HCT116 (cell line): Measurements from ENCODE around the gene TNNC2. TPM values are rescaled to one million over a fixed set of nuclear protein-coding genes. Genes with fewer than 3 reads are reported as not detected.
A peak's percentile ranks its signal among the peaks of the same experiment; 100 is the strongest.

Experiments used
- ATAC-seq: fragments of 200-7000 bp; cut with Tn5 transposase; 2 replicates; pipeline ENCODE4 v1.9.1; 2020; ENCODE audit warnings: mild to moderate bottlenecking, moderate library complexity
- BruUV-seq: library from RNA; stranded (reverse); fragments of 400-500 nt; replicated peaks from 2 replicates; lab custom pipeline; 2021; lab: Mats Ljungman, UMichigan
- CTCF ChIA-PET: fragments of 300-600 bp; sonication (Branson Sonifier 250); formaldehyde crosslinking; loops from one replicate; lab custom pipeline; 2021; ENCODE audit warnings: antibody characterized with exemption; lab: Charles Lee
- POLR2A ChIA-PET: fragments of 300-600, 350-600 bp; sonication (Branson Sonifier 250); formaldehyde crosslinking; loops from one replicate; lab custom pipeline; 2021; ENCODE audit warnings: antibody characterized with exemption; lab: Charles Lee
- RAD21 ChIA-PET, 2 experiments: fragments of 300-600 bp; sonication (Branson Sonifier 250); formaldehyde crosslinking; loops; one replicate each; lab custom pipeline; 2023; ENCODE audit warnings: low total read pairs in 2 of 2; ENCODE audit not compliant: uncharacterized antibody in 2 of 2, unreplicated experiment in 2 of 2, low non-redundant PET in 1 of 2; lab: Charles Lee
- DNase-seq: peaks from one replicate; pipeline ENCODE4 v3.0.0-alpha.2; 2010; ENCODE audit warnings: low read depth, low spot score
- H2AFZ ChIP-seq: fragments of 200-600 bp; shearing (Covaris generic), sonication (generic); 2 replicates; pipeline ENCODE4 v1.6.1; 2017; ENCODE audit warnings: low read depth, mixed run types, mixed read lengths, antibody characterized with exemption, low read length; ENCODE audit not compliant: poor library complexity, severe bottlenecking
- H3K27ac ChIP-seq: 2 replicates; pipeline ENCODE4 v1.5.1; 2012; ENCODE audit warnings: low read depth, low read length
- H3K27me3 ChIP-seq: fragments of 200-600 bp; sonication (generic); 2 replicates; pipeline ENCODE4 v1.6.1; 2016; ENCODE audit warnings: mixed run types, low read length, mixed read lengths; ENCODE audit not compliant: insufficient read depth
- H3K36me3 ChIP-seq, 2 experiments: fragments of 200-500 bp in 1 of 2; fragments of 200-600 bp in 1 of 2; sonication (Bioruptor generic) in 1 of 2; sonication (generic) in 1 of 2; 2 replicates each; pipeline versions ENCODE4 v1.5.1 to v1.6.1; 2014 to 2016; ENCODE audit warnings: low read length in 2 of 2, inconsistent platforms in 1 of 2, mixed read lengths in 1 of 2, mixed run types in 1 of 2; ENCODE audit not compliant: insufficient read depth in 2 of 2, control insufficient read depth in 1 of 2
- H3K4me1 ChIP-seq, 2 experiments: fragments of 200-600 bp in 1 of 2; sonication (generic) in 1 of 2; 2 replicates each; pipeline versions ENCODE4 v1.5.1 to v1.6.1; 2012 to 2017; ENCODE audit warnings: low read length in 2 of 2, inconsistent platforms in 1 of 2, mild to moderate bottlenecking in 1 of 2, mixed read lengths in 1 of 2, mixed run types in 1 of 2, moderate library complexity in 1 of 2; ENCODE audit not compliant: insufficient read depth in 2 of 2, control insufficient read depth in 1 of 2
- H3K4me2 ChIP-seq: fragments of 200-600 bp; sonication (generic); 2 replicates; pipeline ENCODE4 v1.6.1; 2017; ENCODE audit warnings: mixed run types, low read length, mixed read lengths
- H3K4me3 ChIP-seq, 2 experiments: fragments of 200-600 bp in 1 of 2; sonication (generic) in 1 of 2; replicated peaks in 1 of 2; 2 replicates each; pipeline ENCODE4 v1.5.1; 2011 to 2016; ENCODE audit warnings: low read length in 2 of 2, control low read depth in 1 of 2, low read depth in 1 of 2, mild to moderate bottlenecking in 1 of 2, mixed read lengths in 1 of 2, mixed run types in 1 of 2
- H3K79me2 ChIP-seq: fragments of 200-600 bp; sonication (generic); 2 replicates; pipeline ENCODE4 v1.6.1; 2017; ENCODE audit warnings: mild to moderate bottlenecking, mixed run types, low read length, moderate library complexity, mixed read lengths; ENCODE audit not compliant: insufficient read depth
- H3K9ac ChIP-seq: fragments of 200-600 bp; sonication (generic); 2 replicates; pipeline ENCODE4 v1.6.1; 2016; ENCODE audit warnings: low read length, mixed read lengths
- H3K9me2 ChIP-seq: fragments of 200-600 bp; sonication (generic), shearing (Covaris generic); 2 replicates; pipeline ENCODE4 v1.6.1; 2017; ENCODE audit warnings: mixed run types, mild to moderate bottlenecking, moderate library complexity; ENCODE audit not compliant: insufficient read depth
- H3K9me3 ChIP-seq, 2 experiments: fragments of 200-500 bp in 1 of 2; fragments of 200-600 bp in 1 of 2; sonication (Bioruptor generic) in 1 of 2; sonication (generic) in 1 of 2; 2 replicates each; pipeline ENCODE4 v1.6.1; 2014 to 2017; ENCODE audit warnings: low read length in 2 of 2, mixed read lengths in 2 of 2, inconsistent platforms in 1 of 2, low read depth in 1 of 2, mild to moderate bottlenecking in 1 of 2, mixed run types in 1 of 2, moderate library complexity in 1 of 2; ENCODE audit not compliant: control insufficient read depth in 1 of 2, insufficient read depth in 1 of 2
- H4K20me1 ChIP-seq: fragments of 200-600 bp; sonication (generic), shearing (Covaris generic); 2 replicates; pipeline ENCODE4 v1.6.1; 2017; ENCODE audit warnings: mixed run types, mild to moderate bottlenecking, moderate library complexity; ENCODE audit not compliant: insufficient read depth
- CTCF ChIP-seq, 3 experiments: fragments of 200-600 bp in 1 of 3; sonication (generic) in 1 of 3; IDR thresholded peaks in 2 of 3; conservative IDR thresholded peaks in 1 of 3; 2 replicates each; pipeline ENCODE4 v1.5.1; 2012 to 2017; ENCODE audit warnings: low read depth in 2 of 3, low read length in 2 of 3, antibody characterized with exemption in 1 of 3, borderline replicate concordance in 1 of 3, control low read depth in 1 of 3, mild to moderate bottlenecking in 1 of 3, mixed read lengths in 1 of 3, mixed run types in 1 of 3, moderate library complexity in 1 of 3; ENCODE audit not compliant: insufficient read depth in 1 of 3
- ELF1 ChIP-seq: IDR thresholded peaks from 2 replicates; pipeline ENCODE4 v1.6.1; 2012; ENCODE audit warnings: low read depth, borderline replicate concordance
- EZH2phosphoT487 ChIP-seq: fragments of 200-600 bp; IDR thresholded peaks from 2 replicates; pipeline ENCODE4 v1.6.1; 2018; ENCODE audit warnings: antibody characterized with exemption, borderline replicate concordance
- JUND ChIP-seq: IDR thresholded peaks from 2 replicates; pipeline ENCODE4 v1.6.1; 2012
- TCF7L2 ChIP-seq: IDR thresholded peaks from 2 replicates; pipeline ENCODE4 v1.7.0; 2011; ENCODE audit warnings: borderline replicate concordance, inconsistent platforms; ENCODE audit not compliant: insufficient read depth, insufficient read length; ENCODE audit errors: extremely low read depth
- YY1 ChIP-seq: IDR thresholded peaks from 2 replicates; pipeline ENCODE4 v1.6.1; 2011; ENCODE audit warnings: low read length, low read depth, moderate library complexity, mild to moderate bottlenecking; ENCODE audit not compliant: insufficient replicate concordance; ENCODE audit errors: extremely low read depth
- ZNF274 ChIP-seq: fragments of 200-500 bp; sonication (Bioruptor generic); IDR thresholded peaks from 2 replicates; pipeline ENCODE4 v1.6.1; 2014; ENCODE audit warnings: mild to moderate bottlenecking, low read depth, low read length, inconsistent platforms
- intact Hi-C: fragments of 100-400 bp; cut with micrococcal nuclease; formaldehyde crosslinking; loops from 2 replicates; pipeline ENCODE4 v1.10.0; 2022
- total RNA-seq: library from RNA; stranded (reverse); gene quantifications from one replicate; pipeline ENCODE4 v1.2.1, GENCODE V29; 2021; ENCODE audit not compliant: unreplicated experiment

Gene TNNC2
- total RNA-seq, 1 experiment from 2014 or later: not detected

- Histone ChIP-seq H3K79me2 (0 out of 2 replicates have a peak, but pooled peaks cover 12% of the 10 kb centered on the region), H4K20me1 (no peaks in the 10 kb centered on the region), H3K27ac (no peak overlapping the region), H2AFZ (no peak overlapping the region), H3K4me2 (peak overlapping the region; percentile 50), H3K9me3 (no peaks in the 10 kb centered on the region), H3K4me1 (peaks cover 15 to 36% of the 10 kb centered on the region in 2 experiments), H3K4me3 (no peak overlapping the region), H3K9me2 (no peaks in the 10 kb centered on the region), H3K9ac (no peak overlapping the region), H3K27me3 (no peaks in the 10 kb centered on the region), H3K36me3 (no peaks in the 10 kb centered on the region)
- RAD21 ChIA-PET: no interaction called here
- POLR2A ChIA-PET: no interaction called here
- BruUV-seq: no TSS peak
- no peak for TF ChIP-seq JUND
- no peak for TF ChIP-seq CTCF (IDR thresholded peaks at IDR 0.05 in 2 of 3, conservative IDR thresholded peaks at IDR 0.05 in 1 of 3; ENCODE audit: borderline replicate concordance in 1 of 3, insufficient read depth in 1 of 3, low read depth in 2 of 3, low read length in 2 of 3)
- no peak for TF ChIP-seq ZNF274
- no peak for TF ChIP-seq YY1
- no peak for TF ChIP-seq ELF1
- no peak for TF ChIP-seq EZH2phosphoT487
- peak; percentile 62 for TF ChIP-seq TCF7L2
- CTCF ChIA-PET: no interaction called here
- DNase-seq (no peak), ATAC-seq (no peak)
- intact Hi-C loops: no loop called here
Observed at GRCh38 chr20:45860560-45861220, 33.6 kb upstream of the TNNC2 start.
